Putamen (tissue), 1 donor: Measurements from ENCODE around the gene TLE7.

Experiments
- DNase-seq: peaks from one replicate; pipeline ENCODE4 v3.0.0-alpha.2; 2016; ENCODE audit warnings: low spot score

TLE7 gene

DNA sequence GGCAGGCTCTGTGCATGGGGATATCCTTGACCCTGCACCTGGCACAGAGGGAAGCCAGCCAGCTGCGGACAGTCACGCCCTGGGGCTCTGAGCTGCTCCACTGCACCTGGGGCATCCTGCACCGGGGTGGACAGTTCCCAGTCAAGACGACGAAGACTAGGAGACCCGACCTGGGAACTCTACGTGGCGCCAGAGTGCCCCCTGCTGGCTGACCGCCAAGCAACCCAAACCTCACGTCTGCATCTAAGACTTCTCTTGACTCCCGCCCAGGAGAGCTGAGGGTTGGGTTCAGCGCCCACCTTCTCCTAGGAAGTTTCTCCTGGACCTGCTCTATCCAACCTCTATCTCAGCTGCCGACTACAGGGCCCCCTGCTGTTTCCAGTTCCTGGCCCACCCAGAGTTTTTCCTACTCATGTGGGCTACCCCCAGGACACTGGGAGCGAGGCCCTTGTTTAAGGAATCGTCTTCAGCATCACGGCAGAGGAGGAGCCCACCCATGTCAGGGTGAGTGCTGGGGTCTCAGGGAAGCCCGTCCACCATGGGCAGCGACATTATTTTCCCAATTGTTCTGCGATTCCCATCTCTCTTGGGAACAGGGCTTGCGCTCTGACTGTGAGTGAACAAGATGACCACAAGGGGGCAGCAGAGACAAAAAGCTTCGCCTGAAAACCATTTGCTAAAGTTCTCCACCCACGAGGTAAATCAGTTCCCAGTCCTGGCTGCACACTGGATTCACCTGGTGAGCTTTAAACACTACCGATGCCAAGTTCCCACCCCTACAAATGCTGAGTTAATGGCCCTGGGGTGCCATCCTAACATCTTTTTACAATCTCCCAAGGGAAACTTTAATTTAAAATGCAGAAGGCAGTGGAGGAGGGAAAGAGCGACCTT, 29.3 kb downstream of the TLE7 start:
- DNase-seq, result peak; percentile 47

DNA sequence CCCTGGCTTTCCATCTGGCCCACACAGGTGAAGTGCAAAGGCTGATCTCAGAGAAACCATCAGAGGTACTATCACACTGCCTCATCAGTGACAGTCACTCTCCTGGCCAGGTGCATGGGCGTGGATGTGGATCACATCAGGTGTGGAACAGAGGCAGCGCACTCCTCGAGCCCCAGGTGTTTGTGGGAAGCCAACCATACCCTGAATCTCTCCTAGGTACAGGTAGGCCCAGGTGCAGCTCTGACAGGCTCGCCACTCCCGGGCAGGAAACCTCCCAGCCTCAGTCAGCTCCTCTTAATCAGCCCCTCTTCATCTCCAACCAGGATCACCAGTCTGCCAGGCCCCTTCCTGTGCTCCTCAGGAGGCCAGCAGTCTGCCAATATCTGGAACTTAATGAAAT, 31.7 kb downstream of the TLE7 start:
- no peak for DNase-seq

DNA sequence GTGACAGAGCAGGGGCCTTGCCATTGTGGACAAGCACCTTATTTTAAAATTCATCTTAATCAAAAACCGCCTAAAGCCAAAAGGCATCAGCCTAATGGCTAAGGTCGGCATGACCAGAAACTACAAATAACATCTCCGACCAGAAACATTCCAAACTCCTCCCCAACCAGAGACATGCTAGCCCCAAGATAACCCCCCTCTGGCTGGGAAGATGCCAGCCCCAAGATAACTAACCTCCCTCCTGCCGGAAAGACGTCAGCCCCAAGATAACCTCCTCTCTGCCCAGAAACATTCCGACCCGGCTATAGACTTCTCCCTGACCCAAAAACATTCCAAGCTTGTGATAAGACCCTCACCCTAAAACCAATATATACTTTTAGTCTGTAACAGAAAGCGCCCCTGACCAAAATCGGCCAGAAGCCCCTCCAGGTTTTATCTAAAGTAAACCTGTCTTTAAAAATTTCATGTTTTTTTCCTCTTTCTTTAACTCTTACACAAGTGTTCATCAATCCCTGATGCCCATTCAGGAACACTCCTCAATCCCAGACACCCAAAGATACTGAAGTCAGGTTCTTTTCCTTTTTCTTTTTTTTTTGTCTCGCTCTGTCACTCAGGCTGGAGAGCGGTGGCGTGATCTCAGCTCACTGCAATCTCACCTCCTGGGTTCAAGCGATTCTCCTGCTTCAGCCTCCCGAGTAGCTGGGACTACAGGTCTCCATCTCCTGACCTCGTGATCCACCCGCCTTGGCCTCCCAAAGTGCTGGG, 32.7 kb downstream of the TLE7 start:
- DNase-seq, result no peak

DNA sequence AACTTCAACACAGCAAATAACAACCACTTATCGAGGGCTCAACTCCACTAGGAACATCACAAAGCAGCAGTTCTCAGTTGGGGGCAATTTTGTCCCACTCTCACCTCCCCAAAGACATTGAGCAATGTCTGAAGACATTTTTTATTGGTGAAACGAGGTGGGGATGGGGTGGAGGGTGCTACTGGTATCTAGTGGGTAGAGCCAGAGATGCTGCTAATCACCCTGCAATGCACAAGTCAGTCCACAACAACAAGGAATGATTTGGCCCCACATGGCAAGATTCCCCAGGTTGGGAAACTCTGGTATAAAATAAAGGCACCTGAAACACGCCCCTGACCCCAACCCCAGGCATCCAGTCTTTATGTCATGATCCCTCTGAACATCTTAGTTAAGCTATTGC, 33.3 kb downstream of the TLE7 start:
- no peak for DNase-seq

DNA sequence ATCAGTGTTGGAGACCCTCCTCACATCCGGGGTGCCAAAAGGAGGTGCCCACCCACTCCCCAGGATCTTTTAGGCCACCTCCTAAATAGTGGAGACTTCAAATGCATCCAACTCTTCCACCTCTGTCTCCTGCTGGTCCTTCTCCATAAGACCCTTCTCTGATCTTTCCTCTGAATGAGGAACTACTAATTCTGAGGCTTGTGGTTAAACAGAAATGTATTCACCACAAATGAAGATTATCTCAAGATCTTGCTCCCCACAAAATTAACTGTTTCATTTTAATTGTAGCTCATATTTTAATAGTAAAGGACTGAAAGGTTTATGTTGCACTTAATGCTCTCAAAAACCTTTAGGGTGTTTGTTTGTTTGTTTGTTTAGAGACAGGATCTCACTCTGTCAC, 34.1 kb downstream of the TLE7 start:
- DNase-seq, result no peak

DNA sequence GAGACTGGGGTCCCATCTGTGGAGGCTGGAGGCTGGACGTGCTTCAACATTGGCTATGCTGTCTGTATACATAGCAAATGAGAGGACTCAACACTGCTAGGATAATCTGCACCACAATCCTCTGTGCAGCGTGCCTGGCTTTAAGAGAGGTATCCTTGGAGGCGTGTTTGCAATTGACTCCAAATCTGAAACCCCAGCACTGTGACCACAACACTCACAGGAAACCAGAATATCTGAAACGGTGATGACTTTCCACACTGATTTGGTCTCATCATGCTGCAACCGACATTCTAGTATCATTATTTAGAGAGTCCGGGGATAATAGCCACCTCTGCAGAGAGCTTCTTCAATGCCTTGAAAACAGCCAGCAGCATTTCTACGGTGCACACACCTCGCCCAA, 35.1 kb downstream of the TLE7 start:
- DNase-seq, result no peak

DNA sequence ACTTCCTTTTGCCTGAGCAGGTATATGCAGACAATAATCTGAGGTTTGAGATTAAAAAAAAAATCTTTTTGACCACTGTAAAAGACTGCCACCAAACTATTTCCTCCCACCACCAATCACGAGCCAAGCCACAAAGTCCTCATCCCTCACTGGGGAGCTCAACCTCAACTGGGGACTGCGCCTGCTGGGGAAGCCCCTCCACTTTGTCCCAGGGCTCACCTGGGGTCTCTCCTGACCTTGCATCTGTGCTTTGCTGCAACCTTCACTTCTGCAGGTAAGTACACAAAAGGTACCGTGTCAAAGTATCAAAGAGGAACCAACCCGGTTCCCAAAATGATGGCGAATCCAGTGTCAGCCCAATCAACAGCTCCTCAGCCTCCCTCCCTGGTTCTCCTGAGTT, 35.5 kb downstream of the TLE7 start:
- DNase-seq, result no peak

DNA sequence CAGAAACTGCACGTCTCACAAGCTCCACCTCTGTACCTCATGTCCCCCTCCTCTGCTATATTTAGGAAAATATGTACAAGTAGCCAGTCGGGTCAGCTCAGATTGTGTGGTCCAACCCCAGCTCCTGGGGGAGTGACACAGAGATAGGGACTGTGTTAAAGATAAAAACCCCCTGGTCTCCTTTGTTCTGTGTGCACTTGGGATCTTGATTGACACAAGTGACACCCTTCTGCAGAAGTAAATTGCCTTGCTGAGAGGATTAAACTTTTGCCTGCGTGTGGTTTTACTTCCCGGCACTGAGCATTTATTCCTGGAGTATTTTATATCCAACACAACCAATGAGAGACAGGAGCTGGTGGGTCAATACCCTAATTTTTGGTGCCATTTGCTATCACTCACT, 37.5 kb downstream of the TLE7 start:
- no peak for DNase-seq

DNA sequence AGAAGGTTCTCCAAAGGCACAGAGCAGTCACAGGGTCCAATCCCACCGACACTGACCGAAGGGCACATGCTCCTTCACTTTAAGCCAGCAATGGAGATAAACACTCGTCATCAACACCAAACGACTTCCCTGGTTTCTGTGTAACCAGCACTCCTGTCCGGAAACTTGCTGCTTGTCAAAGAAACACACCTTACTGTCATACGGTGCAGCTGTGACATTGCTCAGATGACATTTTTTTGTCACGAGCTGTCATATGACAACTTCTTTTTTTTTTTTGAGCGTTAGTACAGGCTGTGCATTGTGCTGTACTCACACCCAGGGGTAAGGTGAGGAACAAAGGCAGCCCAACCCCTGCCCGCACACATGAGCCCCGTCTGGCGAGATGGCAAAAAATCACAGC, 39.2 kb downstream of the TLE7 start:
- no peak for DNase-seq

DNA sequence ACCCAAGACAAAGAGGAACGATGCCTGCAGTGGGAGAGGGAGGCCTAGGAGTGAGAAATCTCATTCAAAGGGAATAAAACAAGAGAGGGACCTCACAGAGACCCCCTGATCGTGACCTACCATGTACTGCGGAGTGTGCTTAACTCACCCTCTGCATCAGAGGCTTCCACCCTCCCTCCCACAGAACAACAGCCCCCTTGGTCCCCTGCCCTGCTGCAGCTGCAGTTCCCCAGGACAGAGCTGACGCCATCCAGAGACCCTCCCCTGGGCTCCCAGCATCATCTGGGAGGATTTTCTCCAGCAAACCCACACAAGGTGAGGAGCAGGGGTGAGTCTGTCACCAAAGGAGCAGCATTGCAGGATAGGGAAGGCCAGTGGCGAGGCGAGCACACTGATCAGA, 39.8 kb downstream of the TLE7 start:
- DNase-seq, result no peak

DNA sequence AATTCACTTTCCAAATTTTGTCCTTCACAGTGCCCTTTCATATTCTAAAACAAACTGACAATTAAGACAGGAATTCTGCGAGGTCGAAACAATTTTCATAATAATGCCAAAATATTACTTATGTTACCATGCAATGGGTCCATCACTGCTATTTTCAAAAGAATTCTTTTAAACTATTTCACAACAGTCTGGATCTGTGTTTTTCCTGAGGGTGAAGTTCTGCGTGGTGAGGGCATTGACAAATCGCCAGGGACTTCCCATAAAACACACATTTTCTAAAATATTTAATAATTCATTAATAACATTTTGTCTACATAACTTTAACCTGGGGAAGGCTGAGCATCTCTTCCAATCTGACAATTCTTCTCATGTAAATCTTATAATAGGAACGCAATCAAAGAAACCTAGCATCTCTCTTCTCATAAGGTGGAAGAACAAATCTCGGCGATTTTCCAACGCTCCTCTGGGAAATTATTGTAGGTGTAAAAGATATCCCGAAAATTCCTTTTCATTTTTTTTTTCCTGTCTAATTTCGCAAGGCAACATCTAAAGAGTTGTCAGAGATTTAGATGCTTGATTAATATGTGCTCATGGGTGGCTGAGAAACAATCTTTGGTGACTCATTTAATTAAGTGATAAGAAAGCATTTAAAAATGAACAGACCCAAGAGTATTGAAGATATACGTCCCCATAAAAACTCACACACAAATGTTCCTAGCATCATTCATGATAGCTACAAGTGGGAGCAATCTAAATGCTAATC, 41.9 kb downstream of the TLE7 start:
- DNase-seq, result no peak

DNA sequence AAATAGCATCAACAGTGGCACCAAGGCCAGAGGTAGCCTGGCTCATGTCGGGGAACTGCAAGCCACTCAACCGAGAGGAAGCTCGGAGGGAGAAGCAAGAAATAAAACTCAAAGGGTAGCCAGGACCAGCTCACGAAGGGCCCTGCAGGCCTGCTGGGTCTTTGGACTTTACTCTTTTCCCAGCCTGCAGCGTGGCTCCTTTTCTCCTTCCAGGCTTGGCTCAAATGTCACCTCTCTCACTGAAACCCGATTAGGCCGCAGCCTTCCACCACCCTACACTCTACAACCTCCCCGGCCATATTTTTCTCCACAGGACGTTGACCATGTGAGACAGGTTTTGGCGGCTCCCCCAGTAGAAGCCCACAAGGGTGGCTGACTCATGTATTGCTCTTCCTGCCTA, 45.3 kb downstream of the TLE7 start:
- DNase-seq, result no peak

DNA sequence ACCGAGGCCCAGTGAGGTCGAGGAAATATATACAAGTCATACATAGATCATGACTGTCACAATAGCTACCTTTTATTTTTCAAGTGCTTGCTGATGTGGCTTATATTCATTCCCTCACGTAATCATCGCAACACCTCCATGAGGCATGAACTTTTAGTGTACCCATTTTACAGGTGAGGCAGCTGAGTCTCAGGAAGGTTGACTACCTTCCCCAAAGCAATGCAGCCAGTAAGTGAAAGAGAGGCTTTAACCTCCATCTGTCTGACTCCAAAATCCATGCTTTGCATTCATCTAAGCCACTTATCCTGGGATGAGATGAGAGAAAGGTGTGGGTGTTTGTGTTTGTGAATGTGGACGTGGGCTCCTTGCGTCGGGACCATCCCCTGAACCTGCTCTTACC, 52.5 kb downstream of the TLE7 start:
- DNase-seq, result no peak

DNA sequence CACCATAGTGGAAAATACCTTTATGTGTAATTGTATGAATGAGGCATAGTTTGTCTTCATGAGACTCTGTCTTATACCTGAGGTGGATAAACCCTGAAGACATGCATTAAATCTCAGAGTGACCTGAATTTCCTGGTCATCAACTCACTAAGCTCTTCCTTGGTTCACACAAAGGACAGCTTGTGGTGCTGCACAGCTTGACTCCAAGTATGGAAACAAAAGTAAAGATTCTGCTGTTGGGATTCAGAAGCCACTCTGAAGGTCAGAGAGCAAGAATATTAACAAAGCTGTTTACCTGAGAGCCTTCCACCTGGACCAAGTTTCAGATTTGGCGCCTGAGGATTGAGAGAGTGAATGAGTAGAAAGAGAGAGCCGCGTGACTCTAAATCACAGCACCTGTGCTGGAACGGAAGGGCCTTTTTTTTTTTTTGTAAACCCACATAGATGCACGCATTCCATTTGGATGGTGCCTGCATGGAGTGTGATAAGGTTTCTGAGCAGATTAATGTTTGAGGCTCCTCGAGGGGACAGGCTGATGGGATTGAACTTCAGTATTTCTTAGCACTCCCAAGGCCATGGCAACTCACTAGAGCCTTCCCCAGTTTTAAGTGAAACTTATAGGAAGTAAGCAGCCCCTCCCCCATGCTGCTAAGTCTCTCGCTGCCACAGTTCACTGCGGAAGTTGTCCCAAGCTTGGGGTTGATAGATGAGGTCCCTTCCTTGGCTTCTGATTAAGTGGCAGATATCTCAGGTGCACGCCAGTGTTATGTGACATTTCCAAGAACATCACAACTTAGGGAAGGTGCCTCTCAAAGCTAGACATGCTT, 54.6 kb downstream of the TLE7 start:
- DNase-seq, result no peak

DNA sequence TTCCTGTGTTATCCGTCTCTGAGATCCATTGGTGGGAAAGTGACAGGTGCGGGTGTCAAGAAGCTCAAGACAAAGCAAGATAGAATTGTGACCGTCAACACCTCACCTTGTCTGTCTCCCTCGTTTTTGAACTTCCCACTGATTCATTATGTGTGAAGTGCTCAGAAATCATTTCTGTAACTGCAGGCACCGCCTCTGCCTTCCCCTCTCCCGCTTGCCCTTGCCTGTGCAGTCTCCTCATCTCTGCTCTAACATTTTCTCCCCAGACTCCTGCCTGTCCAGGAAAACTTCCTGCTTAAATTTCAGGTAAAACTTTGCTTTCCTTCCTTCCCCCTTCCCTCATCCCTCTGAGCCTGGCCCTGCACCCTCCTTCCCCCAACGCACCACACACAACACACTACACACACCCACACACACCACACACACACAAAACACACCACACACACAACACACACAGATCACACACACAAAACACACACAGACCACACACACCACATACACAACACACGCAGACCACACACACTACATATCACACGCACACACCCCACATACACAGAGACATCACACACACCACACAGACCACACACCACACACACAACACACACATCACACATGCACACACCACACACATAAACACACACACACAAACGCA, 57.7 kb downstream of the TLE7 start:
- DNase-seq, result no peak

DNA sequence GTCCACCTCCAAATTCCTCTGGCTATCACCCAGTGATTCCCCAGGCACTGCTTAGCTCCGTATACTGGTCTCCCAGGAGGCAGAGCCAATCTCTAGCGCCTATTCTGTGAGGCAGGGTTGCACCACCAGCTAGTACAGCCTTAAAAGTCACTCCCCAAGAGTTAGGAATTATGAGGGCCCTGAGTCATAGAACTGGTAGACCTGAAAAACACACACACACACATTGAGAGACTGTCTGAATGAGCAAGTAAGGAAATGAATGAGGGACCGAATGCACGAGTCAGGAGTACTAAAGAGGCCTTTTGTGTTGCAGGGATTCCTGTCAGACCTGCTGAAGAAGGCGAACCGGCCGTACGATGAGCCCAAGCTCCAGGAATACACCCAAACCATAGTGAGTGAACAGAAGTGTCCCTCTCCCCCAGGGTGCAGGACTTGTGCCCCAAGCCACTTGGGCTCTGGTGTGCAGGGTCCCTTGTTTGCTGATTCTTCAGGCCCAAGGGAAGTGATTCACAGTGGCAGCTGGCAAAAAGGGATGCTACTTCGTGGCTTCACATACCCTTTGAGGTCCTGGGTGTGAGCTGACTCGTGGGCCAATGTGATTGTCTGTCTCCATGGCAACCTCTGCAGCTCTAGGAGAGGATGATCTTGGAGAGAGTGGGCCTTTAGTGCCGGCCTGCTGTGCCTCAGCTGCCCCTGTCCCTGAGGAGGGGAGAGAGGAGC, 58.6 kb downstream of the TLE7 start:
- no peak for DNase-seq

DNA sequence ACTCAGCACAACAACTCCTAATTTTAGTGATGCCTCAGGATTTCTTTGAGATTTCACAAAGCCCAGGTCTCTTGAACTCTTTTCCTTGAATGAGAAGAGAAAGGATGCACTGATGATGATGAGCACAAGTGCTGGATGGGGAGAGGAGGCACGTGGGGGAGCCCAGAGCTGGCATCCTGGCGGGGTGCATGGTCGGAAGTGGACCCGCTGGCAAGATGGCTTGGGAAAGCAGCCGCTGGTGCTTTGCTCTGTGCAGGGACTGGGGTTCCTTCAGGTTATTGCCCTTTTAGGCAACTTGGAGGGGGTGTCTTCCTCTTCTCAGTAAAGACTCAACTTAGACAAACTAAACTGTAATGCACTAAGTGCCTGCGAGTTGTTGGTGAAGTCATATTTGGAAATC, 61.0 kb downstream of the TLE7 start:
- no peak for DNase-seq
